NCI-H2227 (cell line): ENCODE data around the gene PIK3R2.
"Not testable (repeated sequence)": the region's sequence is repeated elsewhere in the genome, so short reads cannot be mapped to it uniquely, and the experiment has no call there.

Experiments used
- DNase-seq: peaks from one replicate; lab custom pipeline; 2025; ENCODE audit not compliant: unreplicated experiment; lab: John Stamatoyannopoulos, UW

Gene PIK3R2

GRCh38 chr19:18198374-18198773 lies 45.4 kb downstream of the PIK3R2 start:
- no peak for DNase-seq

- DNase-seq = no peak
Observed at GRCh38 chr19:18202397-18202777, 49.4 kb downstream of the PIK3R2 start.

GRCh38 chr19:18202778-18203407 lies 49.9 kb downstream of the PIK3R2 start:
- DNase-seq = peak; percentile 46

GRCh38 chr19:18203408-18203862 lies 50.5 kb downstream of the PIK3R2 start:
- peak; percentile 66 for DNase-seq

- DNase-seq = peak; percentile 99
Observed at GRCh38 chr19:18203863-18204393, 51.0 kb downstream of the PIK3R2 start, which contains the start of gene RAB3A. RAB3A (minus strand) TSS chr19:18204042; CDS start chr19:18202740, 1,302 bp downstream.

- DNase-seq = peak; percentile 86
Observed at GRCh38 chr19:18204394-18205199, 51.6 kb downstream of the PIK3R2 start.

- peak; percentile 71 for DNase-seq
Observed at GRCh38 chr19:18205200-18205892, 52.4 kb downstream of the PIK3R2 start.

- DNase-seq = no peak
Observed at GRCh38 chr19:18206018-18206417, 53.1 kb downstream of the PIK3R2 start.

- peak; percentile 24 for DNase-seq
Observed at GRCh38 chr19:18208098-18208951, 55.4 kb downstream of the PIK3R2 start.

GRCh38 chr19:18209912-18210311 lies 56.9 kb downstream of the PIK3R2 start:
- DNase-seq = not testable (repeated sequence)

GRCh38 chr19:18211683-18212082 lies 58.7 kb downstream of the PIK3R2 start:
- DNase-seq = no peak

GRCh38 chr19:18214779-18215433 lies 61.9 kb downstream of the PIK3R2 start:
- DNase-seq = no peak

- no peak for DNase-seq
Observed at GRCh38 chr19:18216789-18217188, 63.8 kb downstream of the PIK3R2 start.

GRCh38 chr19:18218159-18218558 lies 65.2 kb downstream of the PIK3R2 start:
- no peak for DNase-seq

- DNase-seq = no peak
Observed at GRCh38 chr19:18218600-18218999, 65.6 kb downstream of the PIK3R2 start.
